ENCODE data around the gene ZNF318.

GRCh38 chr6:43299338-43300293 is 69.8 kb downstream of the ZNF318 start:
- no peak for TF ChIP-seq CTCF (IDR thresholded peaks at IDR 0.05; ENCODE audit: insufficient read depth, low read length, poor library complexity, severe bottlenecking)
- TF ChIP-seq EZH2phosphoT487 (conservative IDR thresholded peaks at IDR 0.05; ENCODE audit: low read length), result no peak
